Effector memory CD4-positive, alpha-beta T cell (primary cell): ENCODE data around the gene ZNF407.

Source experiments
- DNase-seq, 3 donors: peaks; one replicate each; pipeline ENCODE4 v3.0.0-alpha.2; 2020
- H3K27ac ChIP-seq: 2 replicates; pipeline ENCODE4 v1.7.0; 2013; ENCODE audit warnings: mild to moderate bottlenecking, low read length, moderate library complexity; ENCODE audit not compliant: insufficient read depth, poor library complexity, severe bottlenecking
- H3K27me3 ChIP-seq: replicated peaks from 2 replicates; pipeline ENCODE4 v1.7.0; 2013; ENCODE audit warnings: mild to moderate bottlenecking, low read length; ENCODE audit not compliant: insufficient read depth, control insufficient read depth, poor library complexity, severe bottlenecking
- H3K36me3 ChIP-seq: 2 replicates; pipeline ENCODE4 v1.7.0; 2013; ENCODE audit warnings: mild to moderate bottlenecking, low read length, moderate library complexity; ENCODE audit not compliant: control insufficient read depth, insufficient read depth
- H3K4me1 ChIP-seq: 2 replicates; pipeline ENCODE4 v1.7.0; 2013; ENCODE audit warnings: low read length, mild to moderate bottlenecking; ENCODE audit not compliant: control insufficient read depth, insufficient read depth, poor library complexity, severe bottlenecking
- H3K4me3 ChIP-seq: 2 replicates; pipeline ENCODE4 v1.7.0; 2013; ENCODE audit warnings: low read length, low read depth, mild to moderate bottlenecking; ENCODE audit not compliant: insufficient read depth, poor library complexity, severe bottlenecking
- H3K9me3 ChIP-seq: 2 replicates; pipeline ENCODE4 v1.7.0; 2013; ENCODE audit warnings: mild to moderate bottlenecking, low read length, moderate library complexity; ENCODE audit not compliant: control insufficient read depth
- total RNA-seq, 3 donors: gene quantifications; one replicate each; lab custom pipeline; 2026; lab: John Stamatoyannopoulos, UW

Gene ZNF407, protein sequence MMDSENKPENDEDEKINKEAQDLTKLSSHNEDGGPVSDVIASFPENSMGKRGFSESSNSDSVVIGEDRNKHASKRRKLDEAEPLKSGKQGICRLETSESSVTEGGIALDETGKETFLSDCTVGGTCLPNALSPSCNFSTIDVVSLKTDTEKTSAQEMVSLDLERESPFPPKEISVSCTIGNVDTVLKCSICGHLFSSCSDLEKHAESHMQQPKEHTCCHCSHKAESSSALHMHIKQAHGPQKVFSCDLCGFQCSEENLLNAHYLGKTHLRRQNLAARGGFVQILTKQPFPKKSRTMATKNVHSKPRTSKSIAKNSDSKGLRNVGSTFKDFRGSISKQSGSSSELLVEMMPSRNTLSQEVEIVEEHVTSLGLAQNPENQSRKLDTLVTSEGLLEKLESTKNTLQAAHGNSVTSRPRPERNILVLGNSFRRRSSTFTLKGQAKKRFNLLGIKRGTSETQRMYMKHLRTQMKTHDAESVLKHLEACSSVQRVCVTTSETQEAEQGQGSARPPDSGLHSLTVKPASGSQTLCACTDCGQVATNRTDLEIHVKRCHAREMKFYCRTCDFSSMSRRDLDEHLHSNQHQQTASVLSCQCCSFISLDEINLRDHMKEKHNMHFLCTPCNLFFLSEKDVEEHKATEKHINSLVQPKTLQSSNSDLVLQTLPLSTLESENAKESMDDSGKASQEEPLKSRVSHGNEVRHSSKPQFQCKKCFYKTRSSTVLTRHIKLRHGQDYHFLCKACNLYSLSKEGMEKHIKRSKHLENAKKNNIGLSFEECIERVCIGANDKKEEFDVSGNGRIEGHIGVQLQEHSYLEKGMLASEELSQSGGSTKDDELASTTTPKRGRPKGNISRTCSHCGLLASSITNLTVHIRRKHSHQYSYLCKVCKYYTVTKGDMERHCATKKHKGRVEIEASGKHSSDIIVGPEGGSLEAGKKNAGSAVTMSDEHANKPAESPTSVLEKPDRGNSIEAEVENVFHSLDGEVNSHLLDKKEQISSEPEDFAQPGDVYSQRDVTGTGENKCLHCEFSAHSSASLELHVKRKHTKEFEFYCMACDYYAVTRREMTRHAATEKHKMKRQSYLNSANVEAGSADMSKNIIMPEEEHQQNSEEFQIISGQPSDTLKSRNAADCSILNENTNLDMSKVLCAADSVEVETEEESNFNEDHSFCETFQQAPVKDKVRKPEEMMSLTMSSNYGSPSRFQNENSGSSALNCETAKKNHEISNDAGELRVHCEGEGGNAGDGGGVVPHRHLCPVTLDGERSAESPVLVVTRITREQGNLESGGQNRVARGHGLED (N-terminal part only)
- 56.9 to 87.9 (median 72.2) reads per million in 3 donors for total RNA-seq

GRCh38 chr18:74597662-74598349, at the start of gene ZNF407:
ZNF407 (plus strand) TSS chr18:74597870; CDS start chr18:74631020, 33,150 bp downstream.
- Histone ChIP-seq H3K27ac (peak within 1 kb of the TSS; percentile 99), H3K36me3 (peaks cover 15% of the 10 kb centered on the region), H3K9me3 (no peaks in the 10 kb centered on the region), H3K27me3 (no peaks in the 10 kb centered on the region), H3K4me3 (peak within 1 kb of the TSS; percentile 99), H3K4me1 (peaks cover 21% of the 10 kb centered on the region)
- peak; percentile 70 to 81 (median 81) for DNase-seq

GRCh38 chr18:74549591-74550104, 48.0 kb upstream of the ZNF407 start:
- H3K36me3 ChIP-seq: no peaks in the 10 kb centered on the region
- H3K27ac ChIP-seq: no peak overlapping the region
- no peak for DNase-seq
- H3K27me3 ChIP-seq: no peaks in the 10 kb centered on the region
- H3K4me3 ChIP-seq: no peak overlapping the region
- H3K9me3 ChIP-seq: no peaks in the 10 kb centered on the region
- no peaks in the 10 kb centered on the region for H3K4me1 ChIP-seq

DNA sequence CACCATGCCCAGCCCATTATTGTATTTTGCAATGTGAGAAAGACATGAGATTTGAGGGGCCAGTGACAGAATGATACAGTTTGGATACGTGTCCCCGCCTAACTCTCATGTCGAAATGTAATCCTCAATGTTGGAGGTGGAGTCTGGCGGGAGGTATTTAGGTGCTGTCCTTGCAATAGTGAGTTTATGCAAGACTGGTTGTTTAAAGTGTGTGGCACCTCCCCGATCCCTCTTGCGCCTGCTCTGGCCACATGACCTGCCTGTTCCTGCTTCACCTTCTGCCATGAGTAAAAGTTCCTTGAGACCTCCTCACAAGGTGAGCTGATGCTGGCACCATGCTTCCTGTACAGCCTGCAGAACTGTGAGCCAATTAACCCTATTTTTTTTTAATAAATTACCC, 46.8 kb upstream of the ZNF407 start:
- no peaks in the 10 kb centered on the region for H3K36me3 ChIP-seq
- DNase-seq: no peak
- H3K27ac ChIP-seq: no peak overlapping the region
- H3K27me3 ChIP-seq: no peaks in the 10 kb centered on the region
- H3K9me3 ChIP-seq: no peaks in the 10 kb centered on the region
- H3K4me1 ChIP-seq: no peaks in the 10 kb centered on the region
- no peak overlapping the region for H3K4me3 ChIP-seq

GRCh38 chr18:74551452-74551851, 46.2 kb upstream of the ZNF407 start:
- no peaks in the 10 kb centered on the region for H3K9me3 ChIP-seq
- no peaks in the 10 kb centered on the region for H3K27me3 ChIP-seq
- H3K4me1 ChIP-seq: no peaks in the 10 kb centered on the region
- H3K36me3 ChIP-seq: no peaks in the 10 kb centered on the region
- DNase-seq: no peak
- no peak overlapping the region for H3K27ac ChIP-seq
- H3K4me3 ChIP-seq: no peak overlapping the region

DNA sequence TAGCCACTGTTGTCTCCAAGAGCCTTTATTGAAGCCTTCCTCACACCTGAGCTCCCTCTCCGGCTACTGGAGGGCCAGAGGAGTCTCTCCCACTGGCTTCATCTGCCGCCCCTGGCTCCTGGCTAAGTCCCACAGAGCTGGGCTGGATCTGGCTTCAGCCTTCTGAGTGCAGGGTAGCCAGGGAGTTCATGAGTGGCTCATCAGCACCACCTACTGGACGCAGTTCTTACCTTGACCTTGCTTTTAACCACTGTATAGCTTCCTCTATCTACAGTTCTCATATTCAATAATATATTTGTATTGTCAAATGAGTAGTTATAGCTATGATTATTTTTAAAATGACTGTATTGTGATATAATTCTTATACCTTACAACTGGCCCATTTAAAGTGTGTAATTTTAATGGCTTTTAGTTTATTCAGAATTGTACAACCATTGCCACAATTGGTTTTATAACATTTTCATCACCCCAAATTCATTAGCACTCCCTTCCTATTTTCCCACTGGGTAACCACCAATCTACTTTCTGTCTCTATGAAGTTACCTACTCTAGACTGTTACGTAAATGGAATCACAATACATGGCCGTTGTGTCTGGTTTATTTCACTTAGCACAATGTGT, 45.6 kb upstream of the ZNF407 start:
- Histone ChIP-seq H3K36me3 (no peaks in the 10 kb centered on the region), H3K27me3 (no peaks in the 10 kb centered on the region), H3K9me3 (no peaks in the 10 kb centered on the region), H3K4me3 (no peak overlapping the region), H3K4me1 (no peaks in the 10 kb centered on the region), H3K27ac (no peak overlapping the region)
- peak; percentile 39 to 63 (median 43) for DNase-seq

- Histone ChIP-seq H3K4me1 (no peaks in the 10 kb centered on the region), H3K36me3 (no peaks in the 10 kb centered on the region), H3K9me3 (no peaks in the 10 kb centered on the region), H3K27me3 (no peaks in the 10 kb centered on the region), H3K27ac (no peak overlapping the region), H3K4me3 (no peak overlapping the region)
- DNase-seq: no peak
Observed at GRCh38 chr18:74556126-74556525, 41.5 kb upstream of the ZNF407 start.

DNA sequence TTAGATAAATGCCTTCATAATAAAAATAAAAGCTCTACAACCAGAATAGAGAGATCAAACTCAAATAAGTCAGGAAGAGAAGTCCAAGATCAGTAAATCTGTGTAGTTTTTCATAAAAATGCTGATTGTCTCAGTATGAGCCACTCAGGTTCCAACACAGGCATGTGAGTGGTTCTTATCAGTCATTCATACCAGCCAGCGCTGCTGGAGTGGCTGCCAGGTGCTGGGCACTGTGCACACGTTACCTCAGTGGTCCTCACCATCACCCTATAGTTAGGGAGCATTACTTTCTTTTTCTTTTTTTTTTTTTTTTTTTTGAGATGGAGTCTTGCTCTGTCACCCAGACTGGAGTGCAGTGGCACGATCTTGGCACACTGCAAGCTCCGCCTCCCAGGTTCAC, 39.6 kb upstream of the ZNF407 start:
- no peaks in the 10 kb centered on the region for H3K9me3 ChIP-seq
- no peak overlapping the region for H3K27ac ChIP-seq
- no peaks in the 10 kb centered on the region for H3K4me1 ChIP-seq
- H3K4me3 ChIP-seq: no peak overlapping the region
- no peaks in the 10 kb centered on the region for H3K36me3 ChIP-seq
- no peaks in the 10 kb centered on the region for H3K27me3 ChIP-seq
- DNase-seq: no peak

DNA sequence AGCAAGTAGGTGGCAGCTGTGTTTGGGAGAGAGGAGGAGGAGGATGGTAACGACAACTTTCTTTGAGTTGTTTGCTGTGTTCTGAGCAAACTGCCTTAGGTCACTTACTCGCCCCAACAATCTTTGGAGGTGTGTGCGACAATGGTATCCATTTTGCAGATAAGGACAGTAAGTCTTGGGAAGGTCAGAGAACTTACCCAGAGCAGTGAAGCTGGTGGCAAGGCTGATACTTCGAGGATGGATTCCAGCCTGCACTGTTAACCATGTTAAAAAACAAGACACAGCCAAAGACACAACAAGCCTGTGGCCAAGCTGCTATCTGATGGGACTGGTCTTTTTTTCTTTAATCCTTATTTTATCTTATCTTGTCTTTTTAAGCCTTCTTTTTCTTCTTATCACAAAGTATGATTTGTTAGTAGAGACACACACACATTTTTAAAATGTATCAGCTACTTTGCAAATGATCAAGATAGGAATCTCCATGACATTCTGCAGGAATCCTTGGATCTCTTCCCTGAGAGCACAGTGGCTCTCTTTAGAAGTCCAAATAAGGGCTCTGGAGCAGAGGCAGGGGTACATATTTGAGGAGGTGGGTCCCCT, 35.4 kb upstream of the ZNF407 start:
- no peak for DNase-seq
- H3K27me3 ChIP-seq: no peaks in the 10 kb centered on the region

More for the DNA sequence above, 35.4 kb upstream of the ZNF407 start:
- no peak overlapping the region for H3K4me3 ChIP-seq
- no peaks in the 10 kb centered on the region for H3K4me1 ChIP-seq
- H3K9me3 ChIP-seq: no peaks in the 10 kb centered on the region
- H3K27ac ChIP-seq: no peak overlapping the region
- no peaks in the 10 kb centered on the region for H3K36me3 ChIP-seq
